ENCODE results near the gene STK31. TPM values are rescaled to one million over a fixed set of nuclear protein-coding genes. Genes with fewer than 3 reads are reported as not detected.

Gene STK31
- total and polyA plus RNA-seq, 2 donors (not counting 1 experiment from before 2014, with no cell fraction given), result 0.17 TPM; not detected in 1

GRCh38 chr7:23662984-23663313 lies 47.1 kb upstream of the STK31 start:
- Histone ChIP-seq H3K9me3 (ENCODE audit: control insufficient read depth, insufficient read depth, low read depth, low read length) (no peaks in the 10 kb centered on the region), H3K36me3 (ENCODE audit: control insufficient read depth, insufficient read depth, low read length) (no peaks in the 10 kb centered on the region), H3K4me1 (ENCODE audit: control insufficient read depth, extremely low read depth, insufficient read depth, low read length) (no peaks in the 10 kb centered on the region), H3K4me2 (ENCODE audit: extremely low read depth, insufficient read depth, low read length) (no peak overlapping the region), H4K20me1 (ENCODE audit: control insufficient read depth, extremely low read depth, insufficient read depth, low read length) (no peaks in the 10 kb centered on the region), H3K79me2 (ENCODE audit: control insufficient read depth, insufficient read depth, low read length) (no peaks in the 10 kb centered on the region), H3K9ac (ENCODE audit: insufficient read depth, low read length) (no peak overlapping the region), H3K4me3 (replicated peaks in 1 of 4; ENCODE audit: control extremely low read depth in 1 of 4, insufficient read depth in 1 of 4, low read depth in 3 of 4, low read length in 4 of 4) (no peak overlapping the region), H3K27ac (ENCODE audit: insufficient read depth, low read length) (no peak overlapping the region), H3K27me3 (ENCODE audit: control insufficient read depth, insufficient read depth, low read length) (no peaks in the 10 kb centered on the region), H2AFZ (ENCODE audit: low read length) (no peak overlapping the region)
- DNase-seq (ENCODE audit: low read depth in 2 of 2), result no peak
- TF ChIP-seq, protein P1, sequence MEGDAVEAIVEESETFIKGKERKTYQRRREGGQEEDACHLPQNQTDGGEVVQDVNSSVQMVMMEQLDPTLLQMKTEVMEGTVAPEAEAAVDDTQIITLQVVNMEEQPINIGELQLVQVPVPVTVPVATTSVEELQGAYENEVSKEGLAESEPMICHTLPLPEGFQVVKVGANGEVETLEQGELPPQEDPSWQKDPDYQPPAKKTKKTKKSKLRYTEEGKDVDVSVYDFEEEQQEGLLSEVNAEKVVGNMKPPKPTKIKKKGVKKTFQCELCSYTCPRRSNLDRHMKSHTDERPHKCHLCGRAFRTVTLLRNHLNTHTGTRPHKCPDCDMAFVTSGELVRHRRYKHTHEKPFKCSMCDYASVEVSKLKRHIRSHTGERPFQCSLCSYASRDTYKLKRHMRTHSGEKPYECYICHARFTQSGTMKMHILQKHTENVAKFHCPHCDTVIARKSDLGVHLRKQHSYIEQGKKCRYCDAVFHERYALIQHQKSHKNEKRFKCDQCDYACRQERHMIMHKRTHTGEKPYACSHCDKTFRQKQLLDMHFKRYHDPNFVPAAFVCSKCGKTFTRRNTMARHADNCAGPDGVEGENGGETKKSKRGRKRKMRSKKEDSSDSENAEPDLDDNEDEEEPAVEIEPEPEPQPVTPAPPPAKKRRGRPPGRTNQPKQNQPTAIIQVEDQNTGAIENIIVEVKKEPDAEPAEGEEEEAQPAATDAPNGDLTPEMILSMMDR (conservative IDR thresholded peaks at IDR 0.05 in 1 of 2, IDR thresholded peaks at IDR 0.05 in 1 of 2; ENCODE audit: low read depth in 1 of 2, low read length in 2 of 2), result no peak
- TF ChIP-seq EZH2 (IDR thresholded peaks at IDR 0.05; ENCODE audit: low read length, missing control alignments), result no peak

DNA sequence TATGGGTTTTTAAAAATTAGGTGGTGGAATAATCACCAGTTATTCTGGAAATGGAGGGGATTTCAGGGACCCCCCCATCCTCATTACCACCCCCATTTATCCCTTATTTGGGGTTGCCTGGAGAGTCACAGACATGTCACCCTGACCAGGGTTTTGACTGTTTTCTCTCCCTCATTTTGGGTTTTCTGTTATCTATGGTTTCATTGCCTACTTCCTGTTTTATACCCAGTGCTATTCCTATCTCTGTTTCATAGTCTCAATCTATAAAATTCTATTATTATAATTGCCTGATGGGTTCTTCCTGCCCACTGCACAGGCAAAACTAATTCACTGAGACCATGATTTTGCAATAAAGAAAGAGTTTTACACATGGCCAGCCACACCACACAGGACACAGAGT lies 45.9 kb upstream of the STK31 start:
- Histone ChIP-seq H3K36me3 (ENCODE audit: control insufficient read depth, insufficient read depth, low read length) (no peaks in the 10 kb centered on the region), H3K4me2 (ENCODE audit: extremely low read depth, insufficient read depth, low read length) (no peak overlapping the region), H4K20me1 (ENCODE audit: control insufficient read depth, extremely low read depth, insufficient read depth, low read length) (no peaks in the 10 kb centered on the region), H3K9ac (ENCODE audit: insufficient read depth, low read length) (no peak overlapping the region), H3K9me3 (ENCODE audit: control insufficient read depth, insufficient read depth, low read depth, low read length) (no peaks in the 10 kb centered on the region), H3K27ac (ENCODE audit: insufficient read depth, low read length) (no peak overlapping the region), H3K27me3 (ENCODE audit: control insufficient read depth, insufficient read depth, low read length) (no peaks in the 10 kb centered on the region), H3K4me3 (replicated peaks in 1 of 4; ENCODE audit: control extremely low read depth in 1 of 4, insufficient read depth in 1 of 4, low read depth in 3 of 4, low read length in 4 of 4) (no peak overlapping the region), H3K79me2 (ENCODE audit: control insufficient read depth, insufficient read depth, low read length) (no peaks in the 10 kb centered on the region), H3K4me1 (ENCODE audit: control insufficient read depth, extremely low read depth, insufficient read depth, low read length) (no peaks in the 10 kb centered on the region), H2AFZ (ENCODE audit: low read length) (no peak overlapping the region)
- no peak for TF ChIP-seq EZH2 (IDR thresholded peaks at IDR 0.05; ENCODE audit: low read length, missing control alignments)
- no peak for DNase-seq (ENCODE audit: low read depth in 2 of 2)

GRCh38 chr7:23672033-23672432 lies 38.0 kb upstream of the STK31 start:
- H3K9ac ChIP-seq (ENCODE audit: insufficient read depth, low read length), result no peak overlapping the region
- no peaks in the 10 kb centered on the region for H3K4me1 ChIP-seq (ENCODE audit: control insufficient read depth, extremely low read depth, insufficient read depth, low read length)
- peak in 1 of 2 donors; percentile 14 for DNase-seq (ENCODE audit: low read depth in 2 of 2)

More at GRCh38 chr7:23672033-23672432, 38.0 kb upstream of the STK31 start:
- Histone ChIP-seq H3K9me3 (ENCODE audit: control insufficient read depth, insufficient read depth, low read depth, low read length) (no peaks in the 10 kb centered on the region), H4K20me1 (ENCODE audit: control insufficient read depth, extremely low read depth, insufficient read depth, low read length) (no peaks in the 10 kb centered on the region), H3K27me3 (ENCODE audit: control insufficient read depth, insufficient read depth, low read length) (no peaks in the 10 kb centered on the region), H3K4me2 (ENCODE audit: extremely low read depth, insufficient read depth, low read length) (no peak overlapping the region), H3K79me2 (ENCODE audit: control insufficient read depth, insufficient read depth, low read length) (no peaks in the 10 kb centered on the region), H2AFZ (ENCODE audit: low read length) (no peak overlapping the region), H3K36me3 (ENCODE audit: control insufficient read depth, insufficient read depth, low read length) (no peaks in the 10 kb centered on the region), H3K4me3 (replicated peaks in 1 of 4; ENCODE audit: control extremely low read depth in 1 of 4, insufficient read depth in 1 of 4, low read depth in 3 of 4, low read length in 4 of 4) (no peak overlapping the region), H3K27ac (ENCODE audit: insufficient read depth, low read length) (no peak overlapping the region)
- no peak for TF ChIP-seq EZH2 (IDR thresholded peaks at IDR 0.05; ENCODE audit: low read length, missing control alignments)
- TF ChIP-seq, protein P1 (conservative IDR thresholded peaks at IDR 0.05 in 1 of 2, IDR thresholded peaks at IDR 0.05 in 1 of 2; ENCODE audit: low read depth in 1 of 2, low read length in 2 of 2), result no peak
